Nephron (organoid): ENCODE data around the gene HINT2.

Experiments
- H3K27ac Mint-ChIP-seq, 3 experiments: 2 replicates each; pipeline ENCODE4 v1.8.0; 2020; ENCODE audit warnings: mixed read lengths in 3 of 3, mild to moderate bottlenecking in 2 of 3, moderate library complexity in 1 of 3
- H3K27me3 Mint-ChIP-seq: 2 replicates; pipeline ENCODE4 v1.8.0; 2021; ENCODE audit warnings: low read depth, mild to moderate bottlenecking, moderate library complexity, mixed read lengths
- H3K36me3 Mint-ChIP-seq: 2 replicates; pipeline ENCODE4 v1.8.0; 2020; ENCODE audit warnings: low read depth, mixed read lengths
- H3K4me1 Mint-ChIP-seq: 2 replicates; pipeline ENCODE4 v1.8.0; 2020; ENCODE audit warnings: mixed read lengths
- H3K4me3 Mint-ChIP-seq, 3 experiments: 2 replicates each; pipeline ENCODE4 v1.8.0; 2020; ENCODE audit warnings: mild to moderate bottlenecking in 3 of 3, mixed read lengths in 3 of 3, moderate library complexity in 2 of 3
- H3K9me3 Mint-ChIP-seq: 2 replicates; pipeline ENCODE4 v1.8.0; 2020; ENCODE audit warnings: mixed read lengths
- TF ChIP-seq, protein P1 (sequence below), 3 experiments: fragments of 200-600 bp; sonication (generic); IDR thresholded peaks; one replicate each; pipeline ENCODE4 v1.5.0; 2021; ENCODE audit warnings: antibody characterized with exemption in 3 of 3; ENCODE audit not compliant: unreplicated experiment in 3 of 3

Gene HINT2

DNA sequence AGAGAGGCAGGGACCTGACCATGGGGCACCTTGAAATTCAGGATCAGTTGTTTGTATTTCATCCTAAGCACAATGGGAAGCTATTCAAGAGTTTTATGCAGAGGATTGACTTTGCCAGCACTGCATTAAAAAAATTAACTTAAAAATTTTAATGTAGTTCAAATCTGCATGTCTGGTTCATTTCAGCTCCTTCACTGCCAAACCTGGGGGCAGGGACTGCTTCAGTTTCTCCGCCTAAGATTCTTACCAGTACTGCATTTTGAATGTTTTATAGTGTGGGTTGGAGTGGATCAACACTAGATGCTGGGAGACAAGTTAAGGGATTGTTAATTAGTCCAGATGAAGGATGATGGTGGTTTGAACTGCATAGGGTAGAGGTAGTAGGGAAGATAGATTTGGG, 45.1 kb downstream of the HINT2 start:
- peaks cover under 1% of the 10 kb centered on the region for H3K4me1 Mint-ChIP-seq
- H3K4me3 Mint-ChIP-seq: no peak overlapping the region
- H3K27ac Mint-ChIP-seq: no peak overlapping the region
- TF ChIP-seq, protein P1, sequence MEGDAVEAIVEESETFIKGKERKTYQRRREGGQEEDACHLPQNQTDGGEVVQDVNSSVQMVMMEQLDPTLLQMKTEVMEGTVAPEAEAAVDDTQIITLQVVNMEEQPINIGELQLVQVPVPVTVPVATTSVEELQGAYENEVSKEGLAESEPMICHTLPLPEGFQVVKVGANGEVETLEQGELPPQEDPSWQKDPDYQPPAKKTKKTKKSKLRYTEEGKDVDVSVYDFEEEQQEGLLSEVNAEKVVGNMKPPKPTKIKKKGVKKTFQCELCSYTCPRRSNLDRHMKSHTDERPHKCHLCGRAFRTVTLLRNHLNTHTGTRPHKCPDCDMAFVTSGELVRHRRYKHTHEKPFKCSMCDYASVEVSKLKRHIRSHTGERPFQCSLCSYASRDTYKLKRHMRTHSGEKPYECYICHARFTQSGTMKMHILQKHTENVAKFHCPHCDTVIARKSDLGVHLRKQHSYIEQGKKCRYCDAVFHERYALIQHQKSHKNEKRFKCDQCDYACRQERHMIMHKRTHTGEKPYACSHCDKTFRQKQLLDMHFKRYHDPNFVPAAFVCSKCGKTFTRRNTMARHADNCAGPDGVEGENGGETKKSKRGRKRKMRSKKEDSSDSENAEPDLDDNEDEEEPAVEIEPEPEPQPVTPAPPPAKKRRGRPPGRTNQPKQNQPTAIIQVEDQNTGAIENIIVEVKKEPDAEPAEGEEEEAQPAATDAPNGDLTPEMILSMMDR (IDR thresholded peaks at IDR 0.05; ENCODE audit: unreplicated experiment in 3 of 3): no peak
- H3K9me3 Mint-ChIP-seq: no peaks in the 10 kb centered on the region
- no peaks in the 10 kb centered on the region for H3K27me3 Mint-ChIP-seq
- no peaks in the 10 kb centered on the region for H3K36me3 Mint-ChIP-seq

DNA sequence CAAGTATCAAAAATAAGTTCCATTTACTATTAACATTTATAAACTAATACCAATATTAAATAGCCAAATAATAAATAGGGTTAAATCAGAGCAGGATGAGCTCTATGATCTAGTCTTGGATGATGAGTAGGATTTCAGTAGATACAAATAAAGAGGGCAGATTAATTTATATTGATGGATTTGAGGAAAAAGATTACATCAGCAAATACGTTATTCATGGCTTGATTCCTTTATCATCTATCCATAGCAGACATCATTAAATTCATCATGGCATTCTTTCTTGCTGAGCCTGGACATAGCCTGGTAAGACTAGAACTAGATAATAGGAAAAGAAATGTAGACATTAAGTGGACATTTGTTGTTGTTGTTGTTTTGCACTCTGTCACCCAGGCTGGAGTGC, 47.4 kb downstream of the HINT2 start:
- TF ChIP-seq, protein P1 (IDR thresholded peaks at IDR 0.05; ENCODE audit: unreplicated experiment in 3 of 3): no peak
- H3K9me3 Mint-ChIP-seq: no peaks in the 10 kb centered on the region
- H3K4me1 Mint-ChIP-seq: no peaks in the 10 kb centered on the region

DNA sequence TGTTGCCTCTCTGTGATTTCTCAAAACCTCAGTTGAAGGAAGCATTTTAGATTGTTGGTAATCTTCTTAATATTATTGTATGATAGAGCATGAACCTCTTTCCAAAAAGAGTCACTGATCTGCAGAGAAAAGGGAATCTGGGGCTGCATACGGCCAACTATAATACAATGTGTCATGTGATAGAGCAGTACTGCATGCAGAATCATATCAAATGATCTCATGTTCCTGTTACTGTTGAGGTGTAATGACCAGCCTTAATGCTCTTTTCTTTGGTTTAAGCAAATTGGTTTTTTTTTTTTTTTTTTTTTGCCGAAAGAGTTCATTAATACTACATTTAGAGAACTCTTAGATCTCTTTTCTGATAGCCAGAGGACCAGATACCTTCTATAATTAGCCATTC, 47.8 kb downstream of the HINT2 start:
- H3K4me3 Mint-ChIP-seq: no peak overlapping the region
- no peaks in the 10 kb centered on the region for H3K4me1 Mint-ChIP-seq
- TF ChIP-seq, protein P1 (IDR thresholded peaks at IDR 0.05; ENCODE audit: unreplicated experiment in 3 of 3): no peak
- no peaks in the 10 kb centered on the region for H3K27me3 Mint-ChIP-seq
- H3K9me3 Mint-ChIP-seq: no peaks in the 10 kb centered on the region
- H3K36me3 Mint-ChIP-seq: no peaks in the 10 kb centered on the region
- no peak overlapping the region for H3K27ac Mint-ChIP-seq

More for the DNA sequence above, 47.4 kb downstream of the HINT2 start:
- no peak overlapping the region for H3K4me3 Mint-ChIP-seq
- no peaks in the 10 kb centered on the region for H3K27me3 Mint-ChIP-seq
- no peaks in the 10 kb centered on the region for H3K36me3 Mint-ChIP-seq
- H3K27ac Mint-ChIP-seq: no peak overlapping the region

DNA sequence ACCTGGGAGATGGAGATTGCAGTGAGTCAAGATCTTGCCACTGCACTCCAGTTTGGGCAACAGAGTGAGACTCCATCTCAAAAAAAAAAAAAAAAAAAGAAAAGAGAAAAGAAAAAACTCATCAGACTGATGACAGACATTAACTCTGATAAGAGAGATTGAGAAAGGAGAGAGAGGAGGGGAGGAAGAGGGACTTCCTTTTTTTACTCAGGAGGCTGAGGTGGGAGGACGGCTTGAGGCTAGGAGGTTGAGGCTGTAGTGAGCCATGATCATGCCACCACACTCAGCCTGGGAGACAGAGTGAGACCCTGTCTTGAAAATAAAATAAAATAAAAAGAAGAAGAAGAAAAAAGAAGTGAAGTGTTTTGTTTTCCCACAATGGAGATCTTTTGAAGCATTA, 51.0 kb downstream of the HINT2 start:
- Mint-ChIP-seq H3K27ac (no peak overlapping the region), H3K27me3 (no peaks in the 10 kb centered on the region), H3K4me3 (no peak overlapping the region), H3K9me3 (no peaks in the 10 kb centered on the region), H3K36me3 (no peaks in the 10 kb centered on the region), H3K4me1 (peaks cover 14% of the 10 kb centered on the region)
- TF ChIP-seq, protein P1 (IDR thresholded peaks at IDR 0.05; ENCODE audit: unreplicated experiment in 3 of 3): no peak

DNA sequence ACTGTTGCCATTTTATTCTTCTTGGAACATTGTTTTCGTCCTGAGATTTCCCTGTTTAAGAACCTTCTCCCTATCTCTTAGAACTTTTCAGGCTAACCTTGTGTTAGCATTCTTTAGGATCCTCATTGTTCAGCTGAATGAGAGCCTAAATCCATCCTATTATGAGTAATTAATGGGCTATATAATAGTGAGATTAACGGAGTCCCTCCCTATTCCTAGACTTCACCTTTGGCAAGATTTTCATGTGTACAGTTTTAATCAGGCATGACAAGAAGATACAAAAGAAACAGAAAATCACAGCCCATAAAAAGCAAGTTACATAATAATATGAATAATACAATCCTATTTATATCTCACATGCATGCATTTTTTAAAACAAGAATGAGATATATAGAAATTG, 51.7 kb downstream of the HINT2 start:
- no peak overlapping the region for H3K4me3 Mint-ChIP-seq
- H3K36me3 Mint-ChIP-seq: no peaks in the 10 kb centered on the region
- H3K27me3 Mint-ChIP-seq: no peaks in the 10 kb centered on the region
- H3K9me3 Mint-ChIP-seq: no peaks in the 10 kb centered on the region
- H3K27ac Mint-ChIP-seq: no peak overlapping the region
- H3K4me1 Mint-ChIP-seq: peaks cover 19% of the 10 kb centered on the region
- TF ChIP-seq, protein P1 (IDR thresholded peaks at IDR 0.05; ENCODE audit: unreplicated experiment in 3 of 3): no peak
